CD4-positive, alpha-beta T cell treated with Interleukin-4 for 1 hour (primary cell): ENCODE data around the gene SMARCA5.
"Not testable (repeated sequence)": the region's sequence is repeated elsewhere in the genome, so short reads cannot be mapped to it uniquely, and the experiment has no call there.

Experiments
- DNase-seq, 2 donors: peaks; one replicate each; pipeline ENCODE4 v3.0.0-alpha.2; 2020 to 2022

The SMARCA5 gene, protein sequence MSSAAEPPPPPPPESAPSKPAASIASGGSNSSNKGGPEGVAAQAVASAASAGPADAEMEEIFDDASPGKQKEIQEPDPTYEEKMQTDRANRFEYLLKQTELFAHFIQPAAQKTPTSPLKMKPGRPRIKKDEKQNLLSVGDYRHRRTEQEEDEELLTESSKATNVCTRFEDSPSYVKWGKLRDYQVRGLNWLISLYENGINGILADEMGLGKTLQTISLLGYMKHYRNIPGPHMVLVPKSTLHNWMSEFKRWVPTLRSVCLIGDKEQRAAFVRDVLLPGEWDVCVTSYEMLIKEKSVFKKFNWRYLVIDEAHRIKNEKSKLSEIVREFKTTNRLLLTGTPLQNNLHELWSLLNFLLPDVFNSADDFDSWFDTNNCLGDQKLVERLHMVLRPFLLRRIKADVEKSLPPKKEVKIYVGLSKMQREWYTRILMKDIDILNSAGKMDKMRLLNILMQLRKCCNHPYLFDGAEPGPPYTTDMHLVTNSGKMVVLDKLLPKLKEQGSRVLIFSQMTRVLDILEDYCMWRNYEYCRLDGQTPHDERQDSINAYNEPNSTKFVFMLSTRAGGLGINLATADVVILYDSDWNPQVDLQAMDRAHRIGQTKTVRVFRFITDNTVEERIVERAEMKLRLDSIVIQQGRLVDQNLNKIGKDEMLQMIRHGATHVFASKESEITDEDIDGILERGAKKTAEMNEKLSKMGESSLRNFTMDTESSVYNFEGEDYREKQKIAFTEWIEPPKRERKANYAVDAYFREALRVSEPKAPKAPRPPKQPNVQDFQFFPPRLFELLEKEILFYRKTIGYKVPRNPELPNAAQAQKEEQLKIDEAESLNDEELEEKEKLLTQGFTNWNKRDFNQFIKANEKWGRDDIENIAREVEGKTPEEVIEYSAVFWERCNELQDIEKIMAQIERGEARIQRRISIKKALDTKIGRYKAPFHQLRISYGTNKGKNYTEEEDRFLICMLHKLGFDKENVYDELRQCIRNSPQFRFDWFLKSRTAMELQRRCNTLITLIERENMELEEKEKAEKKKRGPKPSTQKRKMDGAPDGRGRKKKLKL

DNA sequence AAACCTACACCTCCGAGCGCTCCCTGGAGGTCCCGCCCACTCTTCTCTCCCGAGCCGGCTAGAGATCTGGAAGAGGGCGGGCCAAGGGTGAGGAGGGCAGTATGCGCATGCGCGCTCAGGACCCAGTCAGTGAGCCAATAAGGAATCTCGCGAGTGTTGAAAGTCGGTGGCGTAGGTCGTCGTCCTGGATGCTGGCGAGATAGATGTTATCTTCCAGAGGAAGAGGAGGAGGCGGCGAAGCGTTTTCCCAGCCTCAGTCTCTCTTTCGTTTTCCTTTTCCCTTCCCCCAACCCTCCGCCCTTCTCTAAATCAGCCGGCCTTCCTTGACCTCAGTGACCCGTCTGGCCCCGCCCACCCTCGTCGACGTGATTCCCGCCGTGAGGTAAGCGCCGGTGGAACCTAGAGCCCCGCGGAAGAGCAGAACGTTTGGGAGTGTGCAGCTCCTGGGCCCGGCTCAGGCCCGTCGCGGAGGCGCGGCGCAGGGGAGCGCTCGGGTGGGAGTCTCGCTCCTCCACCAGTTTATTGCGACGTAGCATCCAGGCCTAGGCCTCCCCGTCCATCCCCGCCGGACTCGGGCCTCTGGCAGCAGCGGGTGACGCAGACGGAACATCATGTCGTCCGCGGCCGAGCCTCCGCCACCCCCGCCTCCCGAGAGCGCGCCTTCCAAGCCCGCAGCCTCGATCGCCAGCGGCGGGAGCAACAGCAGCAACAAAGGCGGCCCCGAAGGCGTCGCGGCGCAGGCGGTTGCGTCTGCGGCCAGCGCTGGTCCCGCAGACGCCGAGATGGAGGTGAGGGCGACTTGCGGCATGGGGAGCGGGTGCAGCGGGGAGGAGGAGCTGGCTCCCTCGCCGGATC lies at the start of gene SMARCA5:
SMARCA5 (plus strand) TSS at position 389 of the 855 bp plus-strand sequence; CDS start at position 612, 223 bp downstream.
- DNase-seq, result peak; percentile 98

DNA sequence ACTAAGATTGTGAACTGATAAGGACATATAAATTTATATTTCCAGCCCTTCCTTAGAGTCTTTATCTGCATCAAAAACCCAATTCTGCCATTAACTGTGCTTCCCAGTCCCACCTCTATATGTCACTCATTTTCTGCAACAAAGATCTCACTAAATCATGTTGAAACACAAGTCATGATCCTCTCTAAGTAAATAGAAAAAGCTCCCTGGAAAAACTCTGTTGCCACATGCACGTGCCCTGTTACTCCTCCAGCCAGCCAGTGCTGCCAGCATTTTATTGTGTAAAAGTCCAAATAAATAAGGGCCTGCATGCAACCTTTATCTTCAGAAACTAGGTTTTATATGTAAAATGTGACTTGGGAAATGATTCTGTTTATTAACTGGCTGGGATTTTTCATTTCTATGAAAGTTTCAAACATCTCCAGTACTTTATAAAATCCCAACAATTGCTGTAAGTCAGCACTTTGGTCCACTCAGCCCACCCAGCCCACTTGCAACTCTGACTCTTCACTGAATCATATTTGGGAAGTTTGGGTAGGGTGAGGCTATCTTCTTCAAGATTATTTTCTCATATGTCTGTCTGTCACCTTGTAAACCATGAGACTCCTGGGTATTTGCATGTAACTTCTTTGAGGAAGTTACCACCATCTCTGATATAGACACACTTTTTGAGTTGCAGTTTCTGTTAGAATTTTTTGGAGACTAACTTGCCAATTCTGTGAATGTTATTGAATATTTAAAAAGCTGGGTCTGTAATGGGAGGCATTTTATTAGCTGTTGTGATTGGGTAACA lies 40.0 kb upstream of the SMARCA5 start:
- no peak for DNase-seq

DNA sequence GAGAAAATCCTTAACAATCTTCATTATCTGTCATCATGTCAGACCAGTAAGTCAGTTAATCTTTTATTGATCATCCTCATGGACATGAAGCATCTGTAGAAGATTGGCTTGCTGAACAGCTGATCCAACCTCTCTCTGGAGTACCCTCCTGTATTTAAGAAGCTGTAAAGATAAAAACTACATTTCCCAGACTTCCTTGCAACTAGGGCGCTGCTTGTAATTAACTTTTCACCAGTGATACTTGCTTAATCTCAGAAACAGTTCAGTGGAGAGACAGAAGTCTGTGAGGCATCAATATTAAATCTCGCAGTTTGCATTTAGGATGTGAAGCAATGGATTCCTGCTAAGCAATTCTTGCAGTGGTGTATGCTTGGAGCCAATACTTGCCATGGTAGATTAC lies 36.0 kb upstream of the SMARCA5 start:
- DNase-seq, result no peak

DNA sequence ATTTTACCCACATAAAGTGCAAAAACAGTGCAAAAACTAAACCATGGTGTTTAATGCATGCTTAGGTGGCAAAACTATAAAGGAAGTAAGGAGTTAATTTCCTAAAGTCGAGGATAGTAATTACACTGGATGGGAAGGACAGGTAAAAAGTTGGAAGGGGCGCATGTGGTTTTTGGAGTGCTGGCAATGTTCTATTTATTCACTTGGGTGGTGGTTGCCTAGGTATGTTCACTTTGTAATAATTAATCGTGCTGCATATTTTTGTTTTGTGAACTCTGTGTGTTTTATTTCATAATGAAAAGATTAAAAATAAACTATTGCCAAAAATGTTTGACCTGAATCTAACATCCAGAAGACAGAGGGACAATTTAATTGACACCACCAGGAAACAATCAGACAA lies 32.1 kb upstream of the SMARCA5 start:
- DNase-seq, result no peak

DNA sequence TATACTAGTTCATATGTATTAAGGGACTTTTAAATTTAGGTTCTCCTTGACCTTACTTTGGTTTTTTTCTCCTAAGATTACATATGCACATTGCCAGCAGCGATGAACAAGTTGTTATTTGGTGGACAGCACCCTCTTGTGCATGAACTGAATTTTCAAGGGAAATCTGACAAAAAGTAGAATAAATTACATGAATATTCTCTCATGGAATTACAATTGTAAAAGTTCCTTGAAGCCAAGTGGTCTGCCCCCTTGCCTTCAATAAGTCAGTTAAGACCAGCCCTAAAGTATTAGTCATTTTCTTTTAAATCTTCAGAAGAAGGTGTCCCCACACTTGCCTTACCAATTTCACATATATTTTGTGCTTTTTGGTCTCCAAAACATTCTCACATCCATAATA lies 30.7 kb upstream of the SMARCA5 start:
- DNase-seq, result peak in 1 of 2 donors; percentile 16

DNA sequence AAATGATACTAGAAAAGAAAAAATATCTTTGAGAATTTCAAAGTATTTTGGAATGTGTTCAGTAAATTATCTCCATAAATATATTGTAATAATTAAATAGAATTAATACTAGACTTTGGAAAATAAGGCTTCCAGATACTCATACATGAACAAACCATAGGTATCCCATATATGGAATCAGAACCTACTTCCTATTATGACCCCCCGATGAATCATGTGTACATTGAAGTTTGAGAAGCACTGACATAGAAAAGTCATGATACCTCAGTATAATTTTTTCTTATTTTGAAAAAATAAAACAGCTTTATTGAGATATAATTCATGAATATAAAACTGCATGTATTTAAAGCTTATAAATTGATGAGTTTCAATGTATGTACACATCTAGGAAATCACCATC lies 27.2 kb upstream of the SMARCA5 start:
- no peak for DNase-seq

DNA sequence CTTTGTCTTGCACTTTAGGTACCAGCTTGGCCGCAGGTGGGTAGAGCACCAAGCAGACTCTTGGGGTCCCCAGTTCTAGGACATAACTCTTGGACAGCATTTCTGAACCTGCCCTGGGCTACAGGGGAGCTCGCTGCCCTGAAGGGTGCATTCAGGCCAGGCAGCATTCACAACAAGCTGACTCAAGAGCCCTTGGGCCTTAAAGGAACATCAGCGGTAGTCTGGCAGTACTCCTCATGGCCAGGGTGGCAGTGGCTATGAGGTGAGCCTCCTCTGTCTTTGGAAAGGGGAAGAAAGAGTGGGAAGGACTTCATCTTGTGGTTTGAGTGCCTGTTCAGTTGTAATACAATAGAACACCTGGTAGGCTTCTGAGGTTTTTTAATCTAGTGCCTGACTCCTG lies 24.8 kb upstream of the SMARCA5 start:
- no peak for DNase-seq

DNA sequence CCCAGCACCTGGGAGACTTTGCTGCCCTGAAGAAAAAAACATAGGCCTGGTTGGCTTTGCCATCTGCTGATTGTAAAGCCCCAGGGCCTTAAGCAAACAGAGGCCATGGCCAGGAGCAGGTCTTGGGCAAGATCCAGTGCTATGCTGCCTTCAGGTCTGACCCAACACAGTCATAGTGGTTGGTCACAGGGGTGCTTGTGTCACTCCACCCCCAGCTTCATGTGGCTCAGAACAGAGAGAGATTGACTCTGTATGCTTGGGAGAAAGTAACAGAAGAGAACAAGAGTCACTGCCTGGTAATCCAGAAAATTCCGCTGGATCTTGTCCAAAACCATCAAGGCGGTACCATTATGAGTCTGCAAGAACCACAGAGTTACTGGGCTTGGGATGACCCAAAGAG lies 24.4 kb upstream of the SMARCA5 start:
- no peak for DNase-seq

DNA sequence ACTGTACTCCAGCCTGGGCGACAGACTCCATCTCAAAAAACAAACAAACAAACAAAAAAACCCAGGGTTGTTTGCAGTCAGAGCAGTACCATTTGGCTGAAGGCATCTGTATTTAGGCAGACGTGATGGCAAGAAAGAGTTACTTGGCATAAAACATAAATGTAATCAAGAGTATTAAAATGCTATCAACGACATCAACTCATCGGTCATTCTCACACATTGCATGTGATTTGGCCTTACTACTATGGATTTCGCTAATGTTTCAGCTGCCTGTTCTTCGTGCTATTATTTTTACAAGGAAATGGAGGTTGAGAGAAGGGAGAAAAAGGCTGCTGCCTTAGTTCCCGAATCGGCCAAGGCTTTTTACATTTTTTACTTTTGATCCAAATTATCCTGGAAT lies 15.5 kb upstream of the SMARCA5 start:
- DNase-seq, result no peak

DNA sequence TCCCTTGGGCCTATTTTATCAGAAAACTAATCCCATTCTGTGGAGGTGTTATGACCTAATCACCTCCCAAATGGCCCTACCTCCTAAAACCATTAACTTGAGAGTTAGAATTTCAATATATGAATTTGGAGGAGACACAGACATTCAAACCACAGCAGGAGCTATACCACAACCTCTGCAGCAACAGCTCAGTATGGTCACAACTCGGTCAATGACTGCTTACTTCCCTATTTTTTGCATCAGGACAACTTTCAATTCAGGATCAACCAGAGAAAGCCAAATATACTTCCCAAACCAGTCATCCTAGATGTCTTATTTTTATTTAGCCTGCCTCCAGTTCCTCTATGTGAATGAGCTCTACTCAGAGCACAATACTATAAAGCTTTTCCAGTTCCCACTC lies 11.3 kb upstream of the SMARCA5 start:
- DNase-seq, result no peak

DNA sequence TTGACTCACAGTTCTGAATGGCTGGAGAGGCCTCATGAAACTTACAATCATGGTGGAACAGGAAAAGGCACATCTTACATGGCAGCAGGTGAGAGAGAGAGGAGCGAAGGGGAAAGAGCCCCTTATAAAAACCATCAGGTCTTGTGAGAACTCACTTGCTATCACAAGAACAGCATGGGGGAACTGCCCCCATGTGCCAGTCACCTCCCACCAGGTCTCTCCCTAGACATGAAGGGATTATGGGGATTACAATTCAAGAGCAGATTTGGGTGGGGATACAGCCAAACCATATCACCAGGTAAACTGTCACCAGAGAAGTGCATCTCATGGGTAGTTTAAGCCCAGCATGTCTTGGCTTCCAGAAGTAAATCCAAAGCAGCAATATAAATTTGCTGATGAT lies 7.5 kb upstream of the SMARCA5 start:
- DNase-seq, result no peak

DNA sequence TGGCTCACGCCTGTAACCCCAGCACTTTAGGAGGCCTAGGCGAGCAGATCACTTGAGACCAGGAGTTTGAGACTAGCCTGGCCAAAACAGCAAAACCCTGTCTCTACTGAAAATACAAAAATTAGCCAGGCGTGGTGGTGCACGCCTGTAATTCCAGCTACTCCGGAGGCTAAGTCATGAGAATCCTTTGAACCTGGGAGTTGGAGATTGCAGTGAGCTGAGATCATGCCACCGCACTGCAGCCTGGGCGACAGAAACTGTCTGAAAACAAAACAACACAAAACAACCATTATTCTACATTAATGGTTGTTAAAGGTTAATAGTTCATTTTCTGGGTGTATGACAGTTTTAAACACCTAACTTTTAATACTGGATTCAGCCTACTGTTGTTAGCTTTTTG lies 1.6 kb upstream of the SMARCA5 start:
- no peak for DNase-seq

DNA sequence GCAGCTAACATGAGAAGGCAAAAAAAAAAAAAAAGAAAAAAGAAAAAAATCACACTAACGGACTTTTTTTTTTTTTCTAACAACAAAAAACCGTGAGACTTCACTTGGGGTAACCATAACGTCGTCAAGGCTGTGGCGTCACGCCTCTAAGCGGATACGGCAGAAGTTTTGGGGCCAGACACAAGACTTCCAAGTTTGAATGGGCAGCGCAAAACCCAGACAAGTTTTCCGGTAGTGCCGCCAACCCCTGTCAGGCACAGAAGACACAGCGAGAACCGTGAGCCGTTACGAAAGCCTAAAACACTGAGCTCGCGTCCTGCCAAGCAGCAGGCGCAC lies 556 bp upstream of the SMARCA5 start:
- DNase-seq, result no peak

DNA sequence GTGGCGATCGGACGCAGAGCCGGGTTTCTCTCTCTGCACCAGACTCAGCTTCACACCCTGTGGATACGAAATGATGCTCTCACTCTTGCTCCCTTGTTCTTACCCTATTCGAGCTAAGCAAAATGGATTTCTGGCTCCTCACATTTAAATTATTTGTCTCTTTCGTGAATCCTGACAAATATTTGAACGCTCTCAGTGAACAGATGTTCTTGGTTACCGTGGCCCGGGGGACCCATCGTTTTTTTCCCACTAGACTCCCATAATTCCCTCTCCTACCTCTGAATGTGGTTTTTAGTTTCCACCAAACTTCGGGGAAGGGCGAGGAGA lies 630 bp downstream of the SMARCA5 start:
- no peak for DNase-seq

DNA sequence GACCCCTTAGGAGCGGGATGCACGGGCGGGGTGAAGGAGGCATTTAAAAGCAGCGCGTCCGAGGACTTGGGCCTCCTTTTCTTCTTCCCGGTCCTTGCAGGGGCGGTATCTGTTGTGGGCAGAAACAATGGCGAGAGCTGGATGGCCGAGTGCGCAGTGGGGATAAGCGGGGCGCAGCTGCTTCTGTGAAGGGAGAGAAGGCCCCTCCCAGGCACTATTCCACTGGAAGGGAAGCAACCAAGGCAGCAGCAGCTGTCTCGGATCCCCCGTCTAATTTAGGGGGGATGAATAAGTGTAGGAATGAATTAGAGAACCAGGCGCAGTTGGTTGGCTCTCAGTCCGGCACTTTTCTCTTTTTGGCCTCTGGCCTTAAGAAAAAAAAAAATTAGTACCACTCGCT lies 995 bp downstream of the SMARCA5 start:
- peak; percentile 16 to 29 for DNase-seq

DNA sequence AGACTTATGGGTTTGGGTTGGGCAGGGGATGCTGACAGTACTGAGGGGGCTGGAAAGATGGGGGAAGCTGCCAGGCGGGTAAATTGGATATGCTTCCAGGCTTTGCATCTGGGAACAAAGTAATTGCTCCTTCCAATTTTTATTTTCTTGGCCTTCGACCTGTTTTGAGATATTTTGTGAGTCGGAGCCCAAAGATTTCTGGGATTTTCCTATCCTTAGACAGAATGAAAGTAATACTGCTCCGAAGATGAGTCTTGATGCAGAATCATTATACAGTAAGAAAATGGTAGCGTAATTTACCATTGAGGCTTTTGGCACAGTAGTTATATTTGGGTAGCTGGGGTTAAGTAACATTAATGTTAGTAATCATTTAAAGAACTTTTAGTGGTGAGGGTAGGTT lies 1.4 kb downstream of the SMARCA5 start:
- no peak for DNase-seq

DNA sequence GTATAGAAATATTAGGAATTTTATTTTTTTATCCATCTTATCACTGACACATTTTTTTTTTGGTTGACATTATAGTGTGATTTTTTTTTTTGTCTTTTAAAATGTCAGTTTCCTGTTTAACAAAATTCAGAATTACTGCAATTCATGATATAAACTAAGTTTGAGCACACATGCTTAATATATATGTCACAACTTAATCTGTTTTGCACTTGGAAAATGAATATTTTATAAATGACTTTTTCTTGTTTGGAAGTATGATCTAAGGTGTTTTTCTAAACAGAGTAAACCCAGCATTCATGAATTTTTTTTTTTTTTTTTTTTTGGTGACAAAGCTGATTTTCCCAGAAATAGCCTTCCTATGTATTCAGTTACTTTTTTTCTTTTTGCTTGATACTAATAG lies 2.4 kb downstream of the SMARCA5 start:
- no peak for DNase-seq

DNA sequence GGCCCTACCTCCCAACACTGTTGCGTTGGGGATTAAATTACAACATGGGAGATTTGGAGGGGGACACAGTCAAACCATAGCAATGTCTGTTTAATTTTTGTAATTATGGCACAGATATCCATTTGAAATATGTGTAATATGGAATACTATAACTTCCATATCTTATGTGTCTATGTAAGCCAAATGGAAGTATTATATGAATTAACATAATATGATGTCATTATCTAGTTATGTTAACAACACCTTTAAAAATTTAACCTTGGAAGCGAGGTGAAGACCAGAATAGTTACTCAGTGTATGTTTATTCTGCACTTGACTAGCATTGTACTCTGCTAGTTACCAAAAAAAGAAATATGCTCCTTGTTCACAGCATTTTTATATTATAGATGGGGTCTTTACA lies 4.3 kb downstream of the SMARCA5 start:
- no peak for DNase-seq

DNA sequence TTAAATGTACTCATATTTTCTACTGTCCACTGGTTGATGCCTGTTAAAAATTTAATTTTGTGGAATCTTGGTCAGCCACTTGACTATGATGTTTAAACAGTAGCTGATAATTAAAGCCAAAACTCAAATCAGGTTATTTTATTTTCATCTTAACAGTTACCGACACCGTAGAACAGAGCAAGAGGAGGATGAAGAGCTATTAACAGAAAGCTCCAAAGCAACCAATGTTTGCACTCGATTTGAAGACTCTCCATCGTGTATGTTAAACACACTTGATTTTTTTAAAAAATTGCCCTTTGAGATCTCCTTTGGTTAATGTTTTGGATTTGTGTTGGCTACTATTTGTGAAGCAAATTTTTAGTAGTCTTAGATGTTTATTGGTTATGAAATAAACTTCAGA lies 10.7 kb downstream of the SMARCA5 start:
- DNase-seq, result no peak

DNA sequence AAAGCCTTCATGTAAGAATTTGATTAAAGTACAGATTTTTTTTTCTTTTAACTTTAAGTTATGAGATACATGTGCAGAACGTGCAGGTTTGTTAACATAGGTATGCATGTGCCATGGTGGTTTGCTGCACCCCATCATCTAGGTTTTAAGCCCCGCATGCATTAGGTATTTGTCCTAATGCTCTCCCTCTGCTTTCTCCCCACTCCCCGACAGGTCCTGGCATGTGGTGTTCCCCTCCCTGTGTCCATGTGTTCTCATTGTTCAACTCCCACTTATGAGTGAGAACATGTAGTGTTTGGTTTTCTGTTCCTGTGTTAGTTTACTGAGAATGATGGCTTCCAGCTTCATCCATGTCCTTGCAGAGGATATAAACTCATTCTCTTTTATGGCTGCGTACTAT lies 14.5 kb downstream of the SMARCA5 start:
- DNase-seq, result not testable (repeated sequence)

DNA sequence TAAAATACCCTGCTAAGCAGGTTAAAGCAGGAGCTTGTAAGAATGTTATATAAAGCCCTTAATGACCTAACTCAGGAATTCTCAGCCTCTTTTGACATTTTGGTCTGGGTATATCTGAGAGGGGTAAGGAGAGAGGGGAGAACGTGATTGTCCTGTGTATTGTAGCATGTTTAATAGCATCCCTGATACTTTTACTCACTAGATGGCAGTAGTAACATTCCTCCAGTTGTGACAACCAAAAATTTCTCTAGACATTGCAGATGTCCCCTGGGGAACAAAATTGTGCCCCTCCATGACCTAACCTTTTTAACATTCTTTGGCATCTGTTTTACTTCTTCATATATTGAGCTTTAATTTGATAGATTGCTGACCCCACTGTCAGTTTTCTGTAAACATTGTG lies 17.9 kb downstream of the SMARCA5 start:
- no peak for DNase-seq

DNA sequence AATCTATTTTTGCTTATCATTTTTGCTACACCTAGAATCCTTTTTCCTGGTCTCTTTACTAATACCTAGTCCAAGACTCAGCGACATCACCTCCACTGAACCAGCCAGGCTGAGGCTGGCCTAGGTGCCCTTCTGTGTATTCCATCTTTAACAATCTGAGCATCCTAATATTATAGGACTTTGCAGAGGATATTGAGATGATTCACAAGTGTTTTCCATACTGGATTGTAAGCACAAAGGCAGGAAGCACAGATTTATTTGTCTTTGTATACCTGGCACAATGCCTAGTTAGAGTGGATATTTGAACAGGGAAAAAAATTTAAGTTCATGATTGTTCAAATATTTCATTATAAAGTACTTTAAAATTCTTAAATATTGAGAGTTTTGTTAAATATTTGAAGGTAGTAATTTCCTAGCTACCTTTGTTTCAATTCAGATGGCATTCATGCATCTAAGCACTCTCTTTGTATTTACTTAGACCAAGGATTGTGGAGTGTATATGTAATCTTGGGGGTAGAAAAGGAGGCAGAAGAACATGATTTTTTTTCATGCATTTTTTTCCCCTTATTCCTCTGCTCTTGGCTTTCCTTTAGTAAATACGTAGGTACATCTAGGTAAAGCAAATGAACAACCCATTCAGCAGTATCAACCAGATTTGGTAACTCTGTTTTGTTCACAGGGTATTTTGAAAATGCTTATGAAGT lies 18.4 kb downstream of the SMARCA5 start:
- DNase-seq, result no peak
